Measurements from ENCODE around the gene PDIK1L. TPM values are rescaled to one million over a fixed set of nuclear protein-coding genes. Genes with fewer than 3 reads are reported as not detected.
A peak's percentile ranks its signal among the peaks of the same experiment; 100 is the strongest.

Gene PDIK1L
- total and polyA plus RNA-seq, 9 of the 15 experiments (the other 6 are each of a cell fraction or from before 2014, with no cell fraction given), result 12.8 to 30.2 (median 21.5) TPM

- in situ Hi-C loops (cut with MboI), result loop anchor here (5.0 kb wide), 3 partner anchors 42 to 252 kb away; no protein-coding TSS in a partner anchor
These were observed 37.3 kb downstream of the PDIK1L start for GRCh38 chr1:26148887-26149286.

More at GRCh38 chr1:26148887-26149286, 37.3 kb downstream of the PDIK1L start:
- H3K9me3 ChIP-seq (replicated peaks; ENCODE audit: control insufficient read depth, insufficient read depth, low read depth, low read length), result no peaks in the 10 kb centered on the region
- CTCF ChIA-PET (ENCODE audit: low intra/inter-chr PET ratio), result no interaction called here
- TF ChIP-seq ZEB2 (IDR thresholded peaks at IDR 0.05) (no peak), PML (IDR thresholded peaks at IDR 0.05; ENCODE audit: low read length) (no peak), FOXK1 (CRISPR knock-in tag; IDR thresholded peaks at IDR 0.05; ENCODE audit: borderline replicate concordance) (no peak), SPI1 (IDR thresholded peaks at IDR 0.05; ENCODE audit: borderline replicate concordance, low read depth, low read length) (no peak), GATA2 (CRISPR knock-in tag; IDR thresholded peaks at IDR 0.05) (no peak), ZBTB2 (IDR thresholded peaks at IDR 0.05) (no peak), ZNF75A (CRISPR knock-in tag; IDR thresholded peaks at IDR 0.05) (no peak), RCOR1 (IDR thresholded peaks at IDR 0.05; ENCODE audit: borderline replicate concordance in 1 of 2, low read depth in 2 of 2, low read length in 2 of 2) (no peak), RFX1 (IDR thresholded peaks at IDR 0.05) (no peak), ZSCAN29 (IDR thresholded peaks at IDR 0.05) (no peak), MAFG (tag; conservative IDR thresholded peaks at IDR 0.05) (no peak), YY1 (IDR thresholded peaks at IDR 0.05; ENCODE audit: borderline replicate concordance in 1 of 3, control insufficient read depth in 1 of 3, extremely low read depth in 1 of 3, insufficient read depth in 3 of 3, insufficient read length in 1 of 3, insufficient replicate concordance in 2 of 3, low read depth in 1 of 3, low read length in 2 of 3) (no peak)
- no peak overlapping the region for H3K4me2 ChIP-seq (ENCODE audit: insufficient read depth, low read length)
- no peaks in the 10 kb centered on the region for H4K20me1 ChIP-seq (replicated peaks; ENCODE audit: control insufficient read depth, insufficient read depth, low read length)
- no peaks in the 10 kb centered on the region for H3K9me1 ChIP-seq (ENCODE audit: control insufficient read depth, insufficient read depth, low read length)
- no peak overlapping the region for H3K4me3 ChIP-seq
- BruUV-seq (replicated peaks), result no TSS peak
- intact Hi-C loops (cut with micrococcal nuclease), result loop anchor here (5.0 kb wide), 1 partner anchor 252 kb away; no protein-coding TSS in a partner anchor
- POLR2A ChIA-PET, result interaction anchor here (0.7 to 1.9 kb wide), 2 partner anchors 10 to 21 kb away, joined by 3 to 10 read pairs; no protein-coding TSS in a partner anchor
- H3K27ac ChIP-seq (ENCODE audit: extremely low read depth, low read depth, low read length), result no peak overlapping the region
- DNase-seq (ENCODE audit: extremely low read depth in 1 of 4, low spot score in 3 of 4), result peak in 1 of 4 experiments; percentile 1
- H2AFZ ChIP-seq (ENCODE audit: low read depth, low read length), result no peak overlapping the region
- H3K79me2 ChIP-seq (ENCODE audit: control insufficient read depth, insufficient read depth, low read length), result no peaks in the 10 kb centered on the region
- peaks cover 6 to 14% of the 10 kb centered on the region in 2 experiments; a peak in 4 of 5 replicates for H3K4me1 ChIP-seq (replicated peaks in 1 of 2; ENCODE audit: control insufficient read depth in 2 of 2, insufficient read depth in 2 of 2, low read length in 2 of 2)
- no peak for FAIRE-seq
- no peaks in the 10 kb centered on the region for H3K27me3 ChIP-seq (ENCODE audit: control insufficient read depth in 2 of 2, insufficient read depth in 2 of 2, low read length in 2 of 2)
- no peaks in the 10 kb centered on the region for H3K36me3 ChIP-seq (ENCODE audit: control insufficient read depth, insufficient read depth, low read length)
- ATAC-seq, result no peak
- no peak overlapping the region; a peak in 1 of 4 replicates for H3K9ac ChIP-seq (ENCODE audit: insufficient read depth in 1 of 2, low read depth in 2 of 2, low read length in 2 of 2)
